Fibroblast of peridontal ligament (primary cell): ENCODE measurements around the gene CAPN11.

Experiments
- DNase-seq: peaks from one replicate; pipeline ENCODE4 v3.0.0-alpha.2; 2010; ENCODE audit errors: extremely low read depth

CAPN11 gene

DNA sequence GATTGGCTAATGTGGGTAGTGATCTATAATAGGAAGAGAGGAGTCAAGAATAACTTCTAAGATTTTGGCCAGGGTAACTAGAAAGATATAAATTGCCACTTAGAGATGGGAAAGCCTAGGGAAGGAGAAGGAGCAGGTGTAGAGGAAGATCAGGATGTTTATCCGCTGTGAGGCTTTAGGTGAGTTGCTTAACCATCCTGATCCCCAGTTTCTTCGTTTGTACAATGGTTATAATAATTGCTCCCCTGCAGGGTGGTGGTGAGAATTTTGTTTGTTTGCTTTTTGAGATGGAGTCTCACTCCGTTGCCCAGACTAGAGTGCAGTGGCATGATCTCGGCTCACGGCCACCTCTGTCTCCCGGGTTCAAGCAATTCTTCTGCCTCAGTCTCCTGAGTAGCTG lies 55.7 kb downstream of the CAPN11 start:
- DNase-seq = no peak

DNA sequence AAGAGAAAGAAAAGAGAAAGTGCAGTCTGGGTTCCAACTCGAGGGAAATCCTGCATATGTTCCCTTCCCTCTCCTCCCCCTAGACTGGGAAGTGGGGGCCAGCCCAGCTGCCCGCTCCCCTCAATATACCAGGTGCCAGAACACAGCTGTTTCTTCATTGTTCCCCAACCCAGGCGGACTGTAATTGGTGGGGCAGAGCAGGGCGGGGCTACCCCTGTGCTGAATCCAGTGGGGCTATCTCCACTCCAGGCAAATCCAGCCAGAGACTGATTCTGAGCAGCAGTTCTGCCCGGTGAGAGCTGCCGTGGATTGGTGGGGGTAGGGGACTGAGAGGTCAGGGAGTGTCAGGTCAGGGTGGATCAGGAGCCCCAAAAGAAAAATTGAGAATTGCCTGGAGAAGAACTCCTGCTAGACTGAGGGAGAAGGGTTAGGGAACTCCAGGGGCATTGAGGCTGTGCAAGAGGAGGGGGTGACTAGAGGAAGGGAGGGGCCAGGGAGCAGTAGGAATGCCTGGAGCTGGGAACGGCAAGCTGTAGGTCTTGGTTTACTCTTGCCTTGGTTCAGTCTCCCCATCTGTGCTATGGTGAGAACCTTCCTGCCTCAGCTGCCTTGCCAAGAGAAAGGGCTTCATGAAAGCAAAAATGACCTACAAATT lies 58.2 kb downstream of the CAPN11 start, which contains the start of gene MYMX:
TSS of gene MYMX (plus strand) at position 250 of the 655 bp plus-strand sequence. CDS start 546 bp downstream, outside the sequence.
- DNase-seq = no peak

DNA sequence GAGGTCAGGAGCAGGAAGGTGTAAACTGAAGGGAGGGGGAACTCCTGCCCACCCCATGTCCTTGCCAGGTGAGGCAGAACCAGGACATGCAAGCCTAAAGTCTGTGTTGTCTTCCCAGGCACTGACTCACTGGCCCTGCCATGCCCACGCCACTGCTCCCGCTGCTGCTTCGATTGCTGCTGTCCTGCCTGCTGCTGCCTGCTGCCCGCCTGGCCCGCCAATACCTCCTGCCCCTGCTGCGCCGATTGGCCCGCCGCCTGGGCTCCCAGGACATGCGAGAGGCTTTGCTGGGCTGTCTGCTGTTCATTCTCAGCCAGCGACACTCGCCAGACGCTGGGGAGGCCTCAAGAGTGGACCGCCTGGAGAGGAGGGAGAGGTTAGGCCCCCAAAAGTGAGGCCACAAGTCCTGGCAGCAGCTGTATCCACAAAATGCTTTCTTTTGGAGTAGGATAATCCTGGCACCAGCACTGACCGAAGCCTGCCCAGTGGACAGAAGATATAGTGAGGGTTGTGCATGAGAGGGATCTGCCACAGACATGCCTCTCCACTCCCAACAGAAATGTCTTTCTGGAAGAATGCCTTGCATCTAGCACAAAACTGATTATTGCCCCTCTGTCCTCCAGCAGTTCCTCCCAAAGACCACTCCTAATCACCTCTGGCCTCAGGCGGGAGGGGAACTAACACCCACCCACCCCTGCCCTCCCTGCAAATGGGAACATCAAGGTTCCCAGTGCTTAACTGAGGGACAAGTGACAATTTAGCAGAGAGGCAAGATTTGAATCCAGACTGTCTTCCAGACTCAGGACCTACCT lies 58.9 kb downstream of the CAPN11 start:
- no peak for DNase-seq

DNA sequence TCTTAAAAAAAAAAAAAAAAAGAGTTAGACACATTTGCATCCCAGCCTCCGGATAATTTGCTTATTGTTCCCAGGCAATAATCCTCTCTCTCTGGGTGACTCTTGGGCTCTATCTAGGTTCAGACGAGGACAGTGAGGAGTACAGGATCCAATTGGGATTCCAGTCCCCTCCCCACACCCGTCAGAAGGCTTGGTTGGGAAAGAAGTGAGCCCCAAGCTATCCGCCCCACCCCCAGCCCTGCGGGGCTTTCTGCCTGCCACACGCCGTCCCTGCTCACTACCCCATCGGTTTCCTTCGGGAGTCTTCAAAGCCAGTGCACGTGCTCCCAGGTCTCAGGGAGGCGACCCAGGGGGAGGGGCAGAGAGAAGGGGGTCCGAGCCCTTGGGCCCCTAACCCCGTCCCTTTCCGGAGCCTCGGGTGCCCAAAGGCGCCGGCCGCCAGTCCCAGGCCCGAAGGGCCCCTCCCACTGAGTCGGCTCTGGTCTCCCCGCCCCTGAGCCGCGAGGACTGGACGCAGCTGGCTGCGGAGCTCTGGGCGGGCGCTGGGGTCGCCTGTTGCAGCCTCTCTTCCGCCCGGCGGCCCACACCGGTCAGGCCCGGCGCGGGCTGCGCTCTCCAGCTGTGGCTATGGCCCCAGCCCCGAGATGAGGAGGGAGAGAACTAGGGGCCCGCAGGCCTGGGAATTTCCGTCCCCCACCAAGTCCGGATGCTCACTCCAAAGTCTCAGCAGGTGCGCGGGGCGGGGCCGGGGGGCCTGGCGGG lies 60.6 kb downstream of the CAPN11 start:
- peak; percentile 12 for DNase-seq

DNA sequence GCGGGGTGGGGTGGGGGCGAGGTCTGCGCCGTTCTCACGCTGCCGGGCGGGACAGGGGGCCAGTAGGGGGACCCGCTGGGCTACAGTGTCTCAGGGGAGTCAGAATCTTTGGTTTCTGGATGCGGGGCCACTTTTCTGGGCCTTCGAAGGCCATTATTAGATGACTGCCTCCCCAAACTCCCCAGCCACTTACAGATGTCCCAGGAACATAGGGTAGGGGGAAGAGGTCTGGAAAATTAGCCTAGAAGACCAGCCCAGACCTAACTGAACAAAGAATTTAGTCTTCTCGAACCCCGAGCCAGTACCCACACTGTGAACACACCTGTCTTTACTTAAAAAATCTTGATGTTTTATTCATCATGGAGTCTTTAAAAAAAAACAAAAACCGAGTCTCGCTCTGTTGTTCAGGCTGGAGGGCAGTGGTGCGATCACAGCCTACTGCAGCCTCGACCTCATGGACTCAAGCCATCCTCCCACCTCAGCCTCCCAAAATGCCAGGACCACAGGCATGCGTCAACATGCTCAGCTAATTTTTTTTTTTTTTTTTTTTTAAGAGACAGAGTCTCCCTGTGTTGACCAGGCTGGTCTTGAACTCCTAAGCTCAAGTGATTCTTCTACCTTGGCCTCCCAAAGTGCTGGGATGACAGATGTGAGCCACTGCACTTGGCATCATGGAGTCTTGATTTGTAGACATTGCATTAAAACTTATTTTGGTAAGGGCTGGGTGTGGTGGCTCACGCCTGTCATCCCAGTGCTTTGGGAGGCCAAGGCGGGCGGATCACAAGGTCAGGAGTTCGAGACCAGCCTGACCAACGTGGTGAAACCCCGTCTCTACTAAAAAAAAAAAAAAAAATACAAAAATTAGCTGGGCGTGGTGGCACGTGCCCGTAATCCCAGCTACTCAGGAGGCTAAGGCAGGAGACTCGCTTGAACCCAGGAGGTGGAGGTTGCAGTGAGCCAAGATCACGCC lies 61.5 kb downstream of the CAPN11 start:
- no peak for DNase-seq

DNA sequence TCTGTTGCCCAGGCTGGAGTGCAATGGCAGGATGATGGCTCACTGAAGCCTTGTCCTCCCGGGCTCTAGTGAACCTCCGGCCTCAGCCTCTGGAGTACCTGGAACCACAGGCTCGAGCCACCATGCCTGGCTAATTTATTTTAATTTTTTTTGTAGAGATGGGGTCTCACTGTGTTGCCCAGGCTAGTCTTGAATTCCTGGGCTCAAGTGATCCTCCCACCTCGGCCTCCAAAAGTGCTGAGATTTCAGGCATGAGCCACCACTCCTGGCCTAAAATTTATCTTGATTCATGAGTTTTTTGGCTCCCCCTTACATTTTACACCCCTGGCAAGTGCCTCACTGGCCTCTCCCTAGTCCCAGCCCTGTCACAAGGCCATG lies 62.3 kb downstream of the CAPN11 start:
- no peak for DNase-seq

DNA sequence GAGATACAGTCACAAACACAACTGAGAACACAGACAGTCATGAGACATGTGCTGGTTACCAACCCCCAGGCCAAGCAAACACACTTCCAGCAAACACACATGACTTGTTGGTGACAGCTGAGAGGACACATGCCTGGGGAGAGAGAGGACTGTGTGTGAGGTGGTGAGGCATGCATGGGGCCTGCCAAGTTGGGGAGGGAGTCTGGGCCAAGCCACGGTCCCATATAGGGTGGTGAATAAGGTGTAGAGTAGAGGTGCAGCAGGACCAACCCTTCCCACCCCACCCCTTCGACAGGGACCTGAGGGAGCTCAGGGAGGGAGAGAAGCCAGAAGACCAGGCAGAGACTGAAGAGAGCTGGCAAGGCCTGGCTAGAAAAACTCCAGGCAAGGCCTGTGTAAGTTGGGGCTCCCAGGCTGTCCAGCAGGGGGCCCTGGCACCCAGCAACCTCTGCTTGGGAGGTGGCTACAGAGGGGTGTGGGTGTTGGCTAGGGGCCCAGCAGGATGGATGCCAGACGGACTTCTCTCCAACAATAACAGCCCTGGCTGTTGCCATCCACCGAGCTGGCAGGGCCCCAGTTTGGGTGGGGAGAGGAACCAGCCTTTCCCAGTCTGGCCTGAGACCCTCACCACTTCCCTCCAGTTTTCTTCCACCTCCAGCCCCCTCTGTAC lies 62.8 kb downstream of the CAPN11 start:
- DNase-seq = peak; percentile 67

DNA sequence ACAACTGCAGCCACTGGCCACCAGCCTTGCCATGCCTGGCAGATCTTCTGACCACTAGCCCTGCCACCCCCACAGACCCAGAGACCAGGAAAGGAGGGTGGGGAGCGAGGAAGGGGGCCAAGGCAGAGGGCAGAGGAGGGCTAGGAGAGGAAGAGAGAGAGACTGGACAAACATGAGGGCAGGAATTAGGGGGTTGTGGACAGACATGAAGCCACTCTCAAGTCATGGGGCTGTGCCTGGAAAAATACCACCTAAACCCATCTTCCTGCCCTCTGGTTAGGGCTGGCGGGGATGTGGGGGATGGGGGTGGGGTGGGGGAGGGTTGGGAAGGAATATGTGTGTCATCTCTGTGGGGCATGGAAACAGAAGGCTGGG lies 63.3 kb downstream of the CAPN11 start:
- no peak for DNase-seq

DNA sequence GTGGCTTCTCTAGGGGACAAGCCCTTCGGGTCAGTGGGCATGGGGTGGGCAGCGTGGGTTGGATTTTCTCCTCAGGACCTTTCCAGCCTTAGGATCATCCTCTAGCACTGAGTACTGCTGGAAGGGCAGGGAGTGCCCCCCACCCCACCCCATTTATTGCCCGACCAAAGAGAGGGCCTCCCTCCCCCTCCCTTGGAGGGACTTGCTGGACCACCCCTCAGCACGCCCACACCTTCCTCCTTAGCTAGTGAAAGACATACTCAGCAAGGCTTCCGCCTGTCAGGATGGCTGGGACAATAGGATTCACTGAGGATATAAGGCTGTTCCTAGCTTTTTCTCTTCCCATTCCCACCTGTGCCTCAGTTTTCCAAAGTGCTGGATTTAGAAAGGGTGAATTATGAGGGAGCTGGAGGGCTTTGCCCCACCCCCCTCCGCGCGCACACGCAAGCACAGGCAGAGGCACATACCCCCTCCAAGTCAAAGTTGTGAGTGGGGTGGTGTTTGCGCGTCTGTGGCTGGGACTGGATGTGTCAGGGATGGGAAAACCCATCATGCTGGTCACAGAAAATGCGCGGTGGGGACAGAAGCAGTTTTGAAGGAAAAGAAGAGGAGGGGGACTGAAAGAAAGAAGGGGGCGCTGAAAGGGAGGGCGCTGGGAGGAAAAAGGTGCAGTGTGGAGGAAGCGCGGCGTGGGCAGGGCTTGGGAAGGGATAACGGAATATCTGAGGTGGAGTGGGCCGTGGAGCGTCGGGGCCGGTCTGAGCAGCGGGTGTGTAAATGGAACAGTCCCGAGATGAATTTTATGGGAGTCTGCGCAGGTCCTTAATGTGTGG lies 64.1 kb downstream of the CAPN11 start:
- DNase-seq = no peak

DNA sequence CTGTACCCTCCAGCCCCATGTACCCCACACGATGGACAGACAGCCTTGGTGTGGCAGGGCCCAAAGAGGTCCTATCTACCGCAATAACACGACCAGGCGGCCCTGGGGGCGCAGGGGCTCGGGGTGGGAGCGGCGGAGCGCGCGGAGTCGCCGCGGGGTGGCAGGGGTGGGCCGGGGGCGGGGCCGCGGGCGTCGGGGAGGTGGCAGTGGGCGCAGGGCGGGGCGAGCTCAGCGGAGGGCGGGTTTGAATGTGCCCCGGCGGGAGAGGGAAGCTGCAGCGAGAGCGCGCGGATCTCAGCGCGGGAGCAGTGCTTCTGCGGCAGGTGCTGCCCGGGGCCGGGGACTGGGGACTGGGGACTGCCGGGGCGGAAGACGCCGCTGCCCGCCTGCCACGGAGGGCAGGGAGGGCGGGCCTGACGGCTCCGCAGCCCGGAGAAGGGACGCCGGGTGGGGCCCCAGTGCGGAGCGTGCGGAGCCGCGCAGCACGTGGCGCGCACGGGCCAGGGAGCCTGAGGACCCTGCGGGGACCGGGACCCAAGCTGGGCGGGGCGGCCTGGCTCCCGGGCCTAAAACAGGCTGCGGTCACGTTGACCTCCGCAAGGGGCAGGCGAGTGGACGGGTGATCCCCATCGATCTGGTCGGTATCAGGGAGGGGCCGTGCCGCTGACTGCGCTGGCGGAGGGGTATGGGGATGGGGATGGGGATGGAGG lies 64.9 kb downstream of the CAPN11 start, which contains the start of gene SLC29A1:
TSS of gene SLC29A1 (plus strand) at position 277 of the 710 bp plus-strand sequence. CDS start 3,719 bp downstream, outside the sequence.
- DNase-seq = no peak

DNA sequence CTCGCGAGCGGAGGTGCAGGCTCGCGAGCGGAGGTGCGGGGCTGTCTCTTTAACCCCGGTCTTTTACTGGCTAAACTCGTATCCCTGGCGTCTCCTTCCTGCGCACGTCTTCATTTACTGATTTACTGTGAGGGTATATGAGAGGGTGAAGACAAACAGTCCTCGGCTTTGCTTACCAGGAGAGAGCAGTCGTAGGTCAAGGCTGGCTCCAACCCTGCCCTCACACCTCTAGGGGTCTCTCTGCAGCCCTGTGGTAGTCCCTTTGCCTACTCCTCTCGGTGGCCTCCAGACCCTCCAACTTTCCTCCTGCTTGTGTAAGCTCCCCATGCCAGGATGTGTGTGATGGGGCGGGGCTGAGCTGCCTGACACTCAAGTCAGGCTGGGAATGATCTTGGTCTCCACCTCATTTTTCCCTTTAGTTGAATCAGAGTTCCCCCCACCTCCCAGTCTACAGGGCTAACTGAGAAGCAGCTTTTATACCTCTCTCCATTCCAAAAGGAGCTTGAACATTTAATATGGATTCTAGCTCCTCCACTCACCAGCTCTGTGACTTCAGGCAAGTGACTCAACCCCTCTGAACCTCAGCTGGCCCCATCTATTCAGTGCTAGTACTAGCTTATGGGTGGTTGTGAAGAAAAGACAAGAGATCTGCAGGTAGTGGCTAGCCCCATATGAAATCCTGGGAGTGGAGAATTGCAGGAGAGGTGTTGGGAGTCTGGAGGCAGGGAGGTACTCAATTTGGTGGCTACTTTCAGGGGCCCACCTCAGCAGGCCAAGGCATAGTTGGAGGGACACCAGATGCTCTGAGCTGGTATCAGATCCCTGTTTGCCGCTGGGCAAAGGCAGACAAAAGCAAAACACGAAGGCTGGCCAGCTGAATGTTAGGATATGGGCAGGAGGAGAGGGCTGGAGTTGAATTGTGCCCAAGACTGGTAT lies 65.7 kb downstream of the CAPN11 start:
- DNase-seq = no peak

DNA sequence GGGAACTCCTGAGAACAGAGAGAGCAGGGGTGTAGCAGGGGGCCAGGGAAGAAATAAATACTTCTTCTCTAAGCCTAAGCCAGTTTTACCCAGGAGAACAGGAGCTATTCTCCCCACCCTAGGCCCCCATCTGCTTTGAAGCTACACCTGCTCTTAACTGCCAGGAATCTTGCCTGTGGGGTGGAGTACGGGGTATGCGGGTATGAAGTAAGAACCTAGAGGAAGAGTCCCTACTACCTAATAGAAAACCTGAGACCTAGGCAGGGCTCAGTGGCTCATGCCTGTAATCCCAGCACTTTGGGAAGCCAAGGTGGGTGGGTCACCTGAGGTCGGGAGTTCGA lies 66.3 kb downstream of the CAPN11 start:
- no peak for DNase-seq

DNA sequence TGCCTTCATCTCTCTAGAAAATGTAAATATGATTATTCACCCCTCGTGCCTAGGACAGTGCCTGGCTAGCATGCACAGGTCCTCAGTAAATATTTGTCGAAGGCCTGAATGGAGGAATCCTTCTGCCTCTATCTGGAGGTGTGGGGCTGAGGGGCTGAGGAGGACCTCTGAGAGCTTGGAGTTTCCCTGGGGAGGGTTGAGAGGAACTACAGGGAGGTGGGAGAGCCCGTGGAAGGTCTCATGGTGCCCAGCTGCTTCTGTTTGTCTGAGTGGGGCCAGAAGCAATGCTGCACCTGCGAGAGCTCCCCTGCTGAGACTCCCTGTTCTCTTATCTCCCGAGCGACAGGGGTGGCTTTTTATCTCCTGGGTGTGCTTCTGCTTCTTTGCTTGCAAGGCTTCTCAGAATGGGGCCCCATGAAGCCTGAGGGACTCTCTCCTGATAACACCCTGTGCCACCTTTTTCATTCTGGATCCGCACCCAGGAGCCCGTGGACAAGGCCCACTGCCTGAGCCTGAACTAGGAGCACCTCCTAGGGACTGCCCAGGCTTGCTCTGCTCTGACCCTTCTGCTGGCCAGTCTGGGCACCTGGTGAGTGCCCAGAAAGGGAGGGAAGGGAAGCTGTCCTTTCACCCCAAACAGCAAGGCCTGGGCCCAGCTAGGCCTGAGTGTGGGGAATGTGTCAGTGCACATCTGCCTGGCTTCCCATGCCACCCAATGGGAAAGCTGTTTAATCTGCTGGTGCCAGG lies 67.1 kb downstream of the CAPN11 start:
- no peak for DNase-seq

DNA sequence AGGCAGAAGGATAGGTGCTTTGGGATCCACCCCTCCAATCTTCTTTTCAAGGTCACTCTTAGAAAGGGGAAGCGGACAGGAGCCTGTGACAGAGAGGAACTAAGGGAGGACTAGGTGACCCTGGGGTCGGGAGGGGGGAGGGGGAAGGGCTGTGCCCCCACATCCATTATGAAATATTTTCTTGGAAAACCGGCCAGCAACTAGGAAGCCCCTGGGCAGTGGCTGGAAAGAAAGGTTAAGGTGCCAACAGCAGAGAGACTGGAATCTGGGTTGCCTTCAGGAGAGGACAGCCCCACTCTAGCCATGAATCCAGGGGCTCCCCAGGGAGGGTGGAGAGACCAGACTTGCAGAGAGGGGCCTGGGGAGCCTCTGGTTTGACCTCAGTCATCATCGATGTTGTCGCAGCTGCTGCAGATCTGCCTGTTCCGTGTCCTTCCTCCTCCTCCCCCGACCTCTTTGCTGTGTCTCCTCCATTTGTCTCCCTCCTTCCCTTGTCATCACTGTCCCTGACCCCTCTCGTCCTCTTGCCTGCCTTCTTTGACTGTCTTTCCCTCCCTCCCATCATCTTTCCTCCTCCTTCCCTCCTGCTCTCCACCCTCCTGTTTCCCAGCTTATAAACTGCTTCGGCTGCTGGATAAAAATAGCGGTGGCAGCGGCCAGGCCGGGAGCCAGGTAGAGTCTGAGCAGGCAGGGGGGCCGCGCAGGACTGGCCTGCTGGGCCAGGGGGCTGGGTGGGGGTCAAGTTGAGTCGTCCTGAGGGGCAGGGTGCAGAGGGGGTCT lies 67.9 kb downstream of the CAPN11 start:
- DNase-seq = no peak

DNA sequence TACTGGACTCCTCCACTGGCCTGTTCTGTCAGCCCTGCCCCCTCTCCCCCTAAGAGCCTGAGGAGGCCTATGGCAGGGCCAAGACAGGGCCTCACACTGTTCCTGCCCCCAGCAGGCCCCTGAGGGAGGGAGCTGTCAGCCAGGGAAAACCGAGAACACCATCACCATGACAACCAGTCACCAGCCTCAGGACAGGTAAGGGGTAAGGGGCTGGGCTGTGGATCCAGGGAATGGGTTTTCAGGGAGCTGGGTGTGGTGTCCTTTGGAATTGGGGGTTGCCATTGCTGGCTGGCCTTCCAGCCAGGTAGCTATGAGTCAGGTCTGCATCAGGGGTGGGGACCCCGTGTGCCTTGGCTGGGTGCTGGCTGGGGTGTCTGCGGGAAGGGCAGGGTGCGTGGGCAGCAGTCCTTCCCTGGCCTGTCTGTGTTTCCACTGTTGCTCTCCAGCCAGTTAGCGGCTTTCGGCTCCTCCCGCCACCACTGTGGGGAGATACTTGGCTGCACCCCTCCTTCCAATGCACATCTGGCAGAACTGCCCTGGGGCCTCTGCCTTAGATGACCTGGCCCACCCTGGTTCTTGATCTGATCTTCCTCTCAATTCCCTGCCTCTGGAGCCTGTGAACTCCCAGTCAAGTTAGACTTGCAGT lies 68.7 kb downstream of the CAPN11 start:
- DNase-seq = no peak

DNA sequence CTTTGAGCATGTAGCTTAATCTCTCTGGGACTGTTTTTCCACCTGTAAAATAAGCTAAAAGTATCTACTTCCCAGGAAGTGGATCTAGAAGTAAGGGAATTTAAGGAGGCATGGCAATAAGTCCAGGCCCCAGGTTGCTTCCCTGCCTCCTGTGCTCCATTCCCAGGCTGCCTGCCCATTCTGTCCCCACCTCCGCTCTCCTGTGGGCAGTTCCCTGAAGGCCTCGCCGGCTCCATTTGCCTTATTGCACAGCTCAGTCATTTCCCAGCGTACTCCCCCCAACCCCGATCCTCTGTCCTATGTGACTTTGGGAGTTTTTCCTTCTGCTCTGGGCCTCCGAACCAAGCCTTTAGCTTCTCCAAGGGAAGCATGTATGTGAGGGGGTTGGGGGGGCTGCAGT lies 69.4 kb downstream of the CAPN11 start:
- DNase-seq = no peak
